Activated T-helper 1 cell treated with anti-CD3 and anti-CD28 coated beads, Interleukin-2, amount 50 U/mL, for 16 hours (primary cell): Measurements from ENCODE around the gene CELSR1.
"Not testable (repeated sequence)": the region's sequence is repeated elsewhere in the genome, so short reads cannot be mapped to it uniquely, and the experiment has no call there.

Source experiments
- DNase-seq, 2 donors: peaks; one replicate each; pipeline ENCODE4 v3.0.0-alpha.2; 2020; ENCODE audit warnings: low read depth in 1 of 2, low spot score in 1 of 2

The CELSR1 gene

DNA sequence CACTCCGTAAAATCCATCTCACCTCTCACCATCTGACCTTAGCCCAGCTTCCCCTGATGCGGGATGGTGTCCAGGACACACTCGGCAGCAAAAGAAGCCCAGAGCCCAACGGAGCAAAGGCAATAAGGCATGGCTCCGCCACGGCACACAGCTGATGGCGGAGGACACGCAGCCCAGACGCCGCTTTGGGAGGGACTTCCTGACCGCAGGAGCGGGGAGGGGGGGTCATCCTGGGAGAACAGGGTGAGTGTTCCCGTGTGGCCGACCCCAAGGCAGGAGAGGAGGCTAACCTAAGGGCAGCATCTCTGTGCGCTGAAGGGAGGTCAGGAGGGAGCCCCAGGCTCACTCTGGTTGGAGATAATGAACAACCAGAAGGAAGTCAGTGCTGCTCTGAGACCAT lies 130.6 kb downstream of the CELSR1 start:
- DNase-seq: no peak

DNA sequence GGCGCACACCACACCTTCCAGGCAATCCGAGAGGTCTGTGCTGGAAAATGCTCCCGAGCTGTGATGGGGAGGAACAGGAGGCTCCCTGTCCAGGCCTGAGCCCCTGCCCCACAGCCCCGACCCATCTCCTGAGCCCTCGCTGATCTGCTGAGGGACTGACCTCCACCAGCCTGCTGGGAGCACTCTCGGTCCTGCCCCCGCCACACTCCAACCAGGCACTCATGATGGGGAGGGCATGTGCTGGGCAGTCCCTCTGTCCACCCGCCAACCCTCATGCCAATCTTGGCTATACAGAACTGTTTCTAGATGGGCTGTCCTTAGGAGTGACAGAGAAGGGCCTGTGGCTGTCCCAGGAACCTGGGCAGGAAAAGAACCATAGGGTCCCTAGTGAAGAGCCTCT lies 131.1 kb downstream of the CELSR1 start:
- DNase-seq: no peak

DNA sequence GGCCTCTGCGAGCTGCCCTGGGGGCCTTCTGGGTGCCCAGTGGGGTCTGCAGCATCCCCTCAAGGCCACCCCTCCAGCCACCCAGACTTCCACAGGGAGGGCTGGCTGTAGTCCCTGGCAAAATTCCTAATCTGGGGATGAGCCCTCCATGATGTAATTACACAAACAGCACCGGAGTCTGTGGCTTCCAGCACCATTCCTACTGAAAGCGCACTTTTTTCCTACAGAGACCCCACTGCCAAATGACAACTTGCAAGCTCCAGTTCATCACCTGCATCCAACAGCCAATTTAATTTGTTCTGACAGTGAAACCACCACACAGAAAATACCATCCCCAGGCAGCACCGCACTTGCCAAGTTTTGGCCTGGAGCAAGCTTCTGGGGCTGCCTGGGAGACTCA lies 131.5 kb downstream of the CELSR1 start:
- DNase-seq: no peak

DNA sequence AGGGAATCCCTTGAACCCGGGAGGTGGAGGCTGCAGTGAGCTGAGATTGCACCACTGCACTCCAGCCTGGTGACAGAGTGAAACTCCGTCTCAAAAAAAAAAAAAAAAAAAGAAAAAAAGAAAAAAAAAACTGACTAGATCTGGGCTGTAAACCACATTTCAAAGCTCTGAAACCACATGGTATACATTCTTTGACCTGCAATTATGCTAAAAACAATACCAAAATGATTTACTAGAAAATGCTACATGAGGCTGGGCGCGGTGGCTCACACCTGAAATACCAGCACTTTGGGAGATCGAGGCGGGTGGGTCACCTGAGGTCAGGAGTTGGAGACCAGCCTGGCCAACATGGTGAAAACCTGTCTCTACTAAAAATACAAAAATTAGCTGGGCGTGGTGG lies 133.5 kb downstream of the CELSR1 start:
- DNase-seq: not testable (repeated sequence)

DNA sequence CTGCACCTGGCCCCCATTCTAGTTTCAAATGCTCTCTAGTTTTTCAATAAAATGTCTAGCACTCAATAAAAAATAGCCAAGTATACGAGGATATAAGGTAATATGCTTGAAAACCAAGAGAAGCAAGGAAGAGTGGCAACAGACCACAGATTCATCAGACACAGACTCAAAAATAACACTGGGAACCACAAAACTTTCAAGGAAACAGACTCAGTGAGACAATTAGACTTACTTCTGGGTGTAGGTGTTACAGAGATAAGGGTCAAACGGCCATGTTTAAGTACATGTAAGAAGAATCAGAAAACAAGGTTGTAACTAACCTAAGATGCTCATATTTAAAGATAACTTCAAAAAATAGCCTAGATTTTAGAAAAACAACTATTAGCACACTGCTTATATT lies 134.9 kb downstream of the CELSR1 start:
- no peak for DNase-seq

DNA sequence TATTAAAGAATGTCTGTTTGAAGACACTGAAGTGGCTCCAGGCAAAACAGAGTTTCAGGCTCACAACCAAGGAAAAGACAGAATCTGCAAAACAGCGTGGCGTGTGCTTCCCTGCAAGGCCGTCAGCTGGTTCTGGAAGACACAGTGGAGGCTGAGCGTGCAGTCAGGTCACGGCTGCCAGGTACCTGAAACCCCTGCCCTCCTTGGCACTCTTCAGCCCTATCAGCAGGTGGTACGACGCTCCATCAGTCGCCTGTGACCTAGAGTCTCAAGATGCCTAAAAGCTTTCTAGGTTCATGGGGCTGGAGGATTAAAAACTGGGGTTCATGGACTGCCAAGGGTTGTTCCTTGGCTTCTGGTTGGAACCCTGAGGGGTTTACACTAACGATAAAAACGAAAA lies 136.1 kb downstream of the CELSR1 start:
- no peak for DNase-seq

DNA sequence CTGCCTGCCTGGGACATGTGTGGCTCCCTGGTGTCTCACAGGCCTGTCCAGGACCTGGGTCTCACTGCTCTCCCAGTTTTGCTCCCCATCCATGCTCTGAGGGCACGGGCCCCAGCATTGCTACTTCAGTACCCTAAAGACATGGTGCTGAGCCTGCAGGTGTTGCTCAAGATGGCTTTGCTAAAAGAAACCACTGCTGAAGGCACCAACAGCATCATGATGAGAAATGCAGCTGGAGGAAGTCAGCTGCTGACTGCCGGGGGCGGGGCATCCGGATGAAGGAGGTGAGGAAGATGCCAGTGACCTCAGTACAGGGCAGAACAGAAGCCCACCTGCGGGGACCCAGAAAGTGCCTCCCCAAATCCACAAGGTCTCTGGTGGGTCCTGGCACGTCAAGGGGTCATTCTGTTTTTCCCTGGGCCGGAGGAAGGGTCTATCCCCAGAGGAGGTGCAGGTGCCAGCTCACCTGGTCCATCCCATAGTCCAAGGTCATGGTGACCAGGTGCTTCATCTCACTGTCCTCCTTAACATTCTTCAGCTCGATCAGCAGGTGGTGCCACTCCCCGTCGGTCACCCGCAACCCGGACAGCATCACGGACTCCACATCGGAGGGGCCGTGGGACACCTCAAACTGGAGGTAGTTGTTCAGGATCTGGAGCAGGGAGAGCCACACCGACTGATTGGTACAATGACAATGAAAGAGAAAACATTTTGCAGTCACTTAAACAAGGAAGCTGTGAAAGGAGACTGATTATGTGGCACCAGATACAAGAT lies 138.0 kb downstream of the CELSR1 start:
- no peak for DNase-seq

DNA sequence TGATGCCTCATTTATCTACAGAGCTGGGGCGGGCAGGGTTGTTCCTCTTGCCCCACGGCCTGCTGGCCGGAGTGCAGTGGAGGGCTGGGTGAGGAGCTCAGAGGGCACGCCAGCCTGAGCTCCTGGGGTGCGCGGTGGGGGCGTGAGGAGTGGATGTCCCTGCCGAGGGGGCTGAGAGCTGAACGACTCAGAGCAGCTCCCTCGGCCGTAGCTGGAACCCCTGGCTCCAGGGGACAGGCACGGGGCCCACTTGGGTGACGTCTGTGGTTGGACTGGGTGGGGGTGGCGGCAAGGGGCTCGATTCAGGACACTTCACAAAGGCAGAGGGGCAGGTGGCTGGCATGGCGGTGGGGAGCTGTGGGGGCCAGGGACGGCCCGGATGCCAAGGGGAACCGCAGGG lies 139.5 kb downstream of the CELSR1 start:
- no peak for DNase-seq

DNA sequence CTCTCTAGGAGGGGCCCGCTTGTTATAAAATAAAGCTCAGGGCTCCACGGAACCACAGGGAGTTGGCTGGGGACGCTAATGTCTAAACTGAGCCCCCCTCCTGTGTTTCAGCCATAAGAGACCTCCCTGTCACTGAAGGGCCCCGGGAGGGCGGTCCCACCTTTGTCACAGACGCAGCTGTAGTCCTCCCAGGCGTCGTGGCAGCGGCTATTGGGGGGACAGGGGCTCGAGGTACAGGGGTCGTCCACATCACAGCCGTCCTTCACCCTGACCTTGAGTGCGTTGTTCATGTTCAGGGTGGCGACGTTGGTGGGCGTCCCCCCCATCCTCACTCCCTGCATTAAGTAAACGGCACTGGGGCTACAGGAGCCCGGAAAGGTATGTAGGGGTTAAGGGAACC lies 139.9 kb downstream of the CELSR1 start:
- no peak for DNase-seq

DNA sequence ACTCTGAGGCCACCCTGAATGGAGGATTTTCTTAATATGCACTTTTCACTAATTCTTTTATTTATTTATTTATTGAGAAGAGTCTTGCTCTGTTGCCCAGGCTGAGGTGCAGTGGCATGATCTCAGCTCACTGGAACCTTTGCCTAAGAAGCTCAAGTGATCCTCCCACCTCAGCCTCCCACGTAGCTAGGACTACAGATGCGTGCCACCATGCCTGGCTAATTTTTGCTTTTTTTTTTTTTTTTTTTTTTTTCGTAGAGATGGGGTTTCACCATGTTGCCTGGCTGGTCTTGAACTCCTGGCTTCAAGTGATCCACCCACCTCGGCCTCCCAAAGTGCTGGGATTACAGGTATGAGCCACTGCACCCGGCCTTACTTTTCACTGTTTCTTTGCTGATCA lies 140.4 kb downstream of the CELSR1 start:
- not testable (repeated sequence) for DNase-seq

DNA sequence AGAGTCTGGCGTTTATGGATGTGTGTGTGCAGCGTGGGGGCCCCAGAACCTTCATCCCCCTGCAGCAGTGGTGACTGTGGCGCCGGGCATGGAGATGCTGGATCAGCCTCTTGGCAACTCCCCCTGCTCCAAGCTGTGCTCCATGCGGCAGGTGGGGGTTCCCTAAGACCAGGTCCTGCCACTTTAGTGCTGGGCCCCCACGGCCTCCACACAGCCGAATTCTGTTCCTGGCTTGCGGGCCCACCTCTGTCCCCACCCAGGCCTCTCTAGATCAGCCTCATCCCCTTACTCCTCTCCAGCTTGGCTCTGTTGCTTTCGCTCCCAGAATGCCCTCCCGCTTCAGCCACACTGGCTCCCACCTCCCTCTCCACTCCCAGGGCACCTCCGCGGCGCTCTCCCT lies 142.3 kb downstream of the CELSR1 start:
- no peak for DNase-seq

DNA sequence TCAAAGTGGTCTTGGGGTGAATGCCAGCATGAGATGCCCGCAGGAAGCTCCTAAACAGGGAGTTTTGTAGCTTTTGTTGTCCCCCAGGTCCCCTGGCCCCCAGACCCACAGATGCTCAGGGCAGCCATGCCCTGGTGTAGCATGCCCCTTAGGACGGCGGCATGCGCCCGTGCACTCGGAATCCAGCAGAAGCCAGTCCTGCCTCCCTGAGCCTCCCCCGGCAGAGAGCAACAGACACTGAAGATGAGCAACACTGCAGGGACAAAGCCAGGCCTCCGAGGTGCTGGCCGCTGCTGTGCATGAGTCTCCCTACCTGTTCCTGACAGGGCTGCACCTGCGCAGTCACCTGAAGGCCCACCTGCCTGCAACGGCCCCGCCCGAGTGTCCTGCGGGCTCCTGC lies 142.8 kb downstream of the CELSR1 start:
- no peak for DNase-seq

DNA sequence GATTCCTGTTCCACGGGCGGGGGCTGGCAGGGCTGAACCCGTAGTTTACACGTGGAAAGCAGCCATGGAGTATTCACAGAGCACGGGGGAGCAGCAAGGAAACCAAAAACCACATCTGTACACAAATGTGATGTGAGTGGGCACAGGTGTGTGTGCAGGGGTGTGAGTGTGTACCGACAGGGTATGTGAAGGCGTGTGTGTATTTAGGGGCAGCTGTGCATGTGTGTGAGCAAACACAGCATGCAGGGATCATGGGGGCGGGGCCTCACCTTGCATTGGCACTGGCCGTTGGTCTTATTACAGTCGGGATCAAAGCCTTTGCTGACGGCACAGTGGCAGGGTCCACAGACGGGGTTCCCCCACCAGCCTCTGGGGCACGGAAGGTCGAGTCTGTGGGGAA lies 143.5 kb downstream of the CELSR1 start:
- DNase-seq: no peak

DNA sequence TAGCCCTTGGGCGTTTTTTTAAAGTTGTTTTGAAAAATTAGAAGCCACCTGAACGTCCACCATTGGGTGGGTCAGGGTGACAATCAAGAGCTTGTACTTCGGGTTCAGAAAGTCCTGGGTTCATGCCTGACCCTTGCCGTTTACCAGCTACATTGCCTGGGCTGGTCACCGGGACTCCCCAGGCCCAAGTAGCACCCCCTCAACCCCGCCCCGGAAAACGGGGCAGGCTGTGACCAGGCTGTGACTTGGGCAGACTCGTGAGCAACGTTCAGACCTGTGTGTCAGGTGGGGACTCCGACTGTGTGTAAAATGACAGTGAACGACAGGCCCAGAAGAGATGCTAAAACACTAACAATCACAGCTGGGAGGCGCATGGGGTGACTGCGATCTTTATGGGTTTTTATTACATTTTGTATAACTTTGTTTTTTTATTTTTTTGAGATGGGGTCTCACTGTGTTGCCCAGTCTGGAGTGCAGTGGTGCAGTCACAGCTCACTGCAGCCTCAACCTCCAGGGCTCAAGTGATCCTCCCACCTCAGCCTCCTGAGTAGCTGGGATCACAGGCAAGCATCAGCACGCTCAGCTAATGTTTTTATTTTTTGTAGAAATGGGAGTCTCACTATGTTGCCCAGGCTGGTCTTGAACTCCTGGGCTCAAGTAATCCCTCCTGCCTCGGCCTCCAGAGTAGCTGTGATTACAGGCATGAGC lies 145.1 kb downstream of the CELSR1 start:
- no peak for DNase-seq

DNA sequence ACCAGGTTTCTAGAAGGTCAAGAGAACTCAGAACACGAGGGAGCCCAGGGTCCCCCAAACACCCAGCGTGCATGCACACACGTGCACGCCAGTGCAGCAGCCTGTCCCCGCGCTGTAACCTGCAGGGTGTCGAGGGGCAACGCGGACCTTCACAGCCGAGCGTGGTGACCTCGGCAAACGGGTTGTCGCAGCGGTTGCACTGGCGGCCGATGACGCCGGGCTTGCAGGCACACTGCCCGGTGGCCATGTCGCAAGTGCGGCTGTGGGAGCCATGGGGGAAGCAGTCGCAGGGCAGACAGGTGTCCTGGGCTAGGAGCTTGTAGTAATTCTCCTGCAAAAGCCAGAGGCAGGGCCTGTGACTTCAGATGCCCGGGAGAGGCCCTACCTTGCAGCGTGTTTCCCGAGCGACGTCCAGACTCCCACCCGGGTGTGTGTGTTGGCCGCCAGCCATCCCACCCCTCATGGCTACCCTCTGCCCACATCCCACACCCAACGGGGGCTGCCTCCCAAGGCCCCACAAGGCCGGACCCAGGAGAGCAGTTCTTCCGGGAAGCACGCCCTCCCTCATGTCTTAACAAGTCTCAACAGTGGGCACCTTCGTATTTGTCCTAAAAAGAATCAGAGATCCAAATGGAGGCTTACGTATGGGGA lies 145.8 kb downstream of the CELSR1 start:
- no peak for DNase-seq

DNA sequence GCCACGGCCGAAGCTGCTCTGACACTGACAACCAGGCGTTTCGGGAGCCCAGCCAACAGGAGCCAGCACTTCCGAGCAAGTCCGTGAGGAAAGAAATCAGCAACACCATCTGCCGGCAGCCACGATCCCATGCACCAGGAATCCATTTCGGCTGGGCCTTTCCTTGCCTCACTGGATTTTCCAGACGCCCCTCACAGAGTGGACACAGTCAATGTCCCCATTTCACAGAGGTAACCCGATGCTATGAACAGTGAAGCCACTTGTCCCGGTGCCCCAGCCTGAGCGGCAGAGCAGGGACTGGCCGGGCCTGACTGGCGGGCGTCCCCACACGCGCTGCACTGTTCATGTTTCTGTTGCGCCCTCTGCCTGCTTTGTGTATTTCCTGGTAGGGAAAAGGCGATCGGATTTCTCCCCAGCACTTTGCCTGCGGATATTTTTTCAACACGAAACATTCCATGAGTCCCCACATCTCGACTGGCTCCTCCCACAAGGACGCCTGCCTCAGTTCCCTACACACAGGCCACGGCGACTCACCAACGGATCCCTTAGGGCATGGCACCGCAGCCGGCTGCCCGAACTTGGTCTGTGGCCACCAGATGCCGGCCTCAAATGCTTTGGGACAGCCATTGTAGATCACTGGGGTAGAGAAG lies 146.6 kb downstream of the CELSR1 start:
- no peak for DNase-seq

DNA sequence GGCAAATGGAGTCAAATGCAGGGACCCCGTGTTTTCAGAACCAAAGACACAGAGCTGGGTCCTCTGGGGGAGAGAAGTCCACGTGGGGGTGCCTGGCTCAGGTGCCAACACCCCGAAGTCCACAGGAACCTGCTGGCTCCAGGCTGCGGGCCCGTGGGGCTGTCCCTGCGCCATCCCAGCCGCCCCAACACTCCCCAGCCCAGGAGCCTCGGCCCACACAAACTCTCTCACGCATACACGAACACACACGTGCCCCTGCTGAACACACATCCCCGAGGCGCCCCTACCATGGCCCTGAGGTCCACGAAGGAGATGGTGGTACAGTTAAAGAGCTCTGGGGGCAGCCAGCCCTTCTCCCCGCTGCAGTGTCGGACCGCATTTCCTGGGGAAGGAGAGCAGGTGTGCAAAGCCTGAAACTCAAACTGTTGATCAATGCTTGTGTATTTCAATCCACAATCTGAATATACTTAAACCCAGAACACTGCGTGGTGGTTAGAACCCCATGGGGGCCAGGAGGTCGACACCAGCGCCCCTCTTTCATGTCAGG lies 147.2 kb downstream of the CELSR1 start:
- DNase-seq: no peak

DNA sequence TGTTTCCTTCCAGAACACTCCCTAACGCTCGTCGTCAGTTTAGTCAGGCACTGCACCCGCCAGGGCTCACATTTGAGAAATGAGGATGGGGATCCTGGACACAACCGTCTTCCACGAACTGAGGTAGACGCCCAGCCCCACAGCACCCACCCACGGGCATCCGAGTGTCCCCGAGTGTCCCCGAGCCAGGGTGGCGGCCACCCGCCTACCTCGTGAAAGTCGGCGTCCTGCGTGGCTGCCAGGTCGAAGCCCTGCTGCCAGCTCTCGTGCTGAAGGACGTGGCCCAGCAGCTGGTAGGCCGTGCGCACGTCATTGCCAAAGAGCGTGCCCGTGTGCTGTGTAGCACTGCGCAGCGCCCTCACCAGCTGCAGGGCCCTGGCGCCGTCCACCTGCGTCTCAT lies 148.3 kb downstream of the CELSR1 start:
- no peak for DNase-seq

DNA sequence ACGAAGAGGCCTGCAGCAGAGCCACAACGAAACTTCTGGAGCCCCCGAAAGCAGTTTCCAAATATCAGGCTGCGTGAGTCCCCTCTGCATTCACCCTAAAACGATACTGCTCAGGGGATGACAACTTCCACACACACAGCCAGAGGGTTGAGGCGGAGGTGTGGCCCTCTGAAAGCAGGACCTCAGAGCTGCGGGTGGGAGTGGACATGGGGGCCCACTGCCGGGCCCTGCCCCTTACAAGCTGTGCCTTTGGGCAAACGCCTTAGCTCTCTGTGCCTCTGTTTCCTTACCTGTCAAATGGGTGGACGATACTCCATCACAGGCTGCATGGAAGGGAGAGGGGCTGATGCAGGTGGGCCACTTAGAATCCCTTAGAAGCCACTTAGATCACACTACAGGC lies 148.8 kb downstream of the CELSR1 start:
- no peak for DNase-seq

DNA sequence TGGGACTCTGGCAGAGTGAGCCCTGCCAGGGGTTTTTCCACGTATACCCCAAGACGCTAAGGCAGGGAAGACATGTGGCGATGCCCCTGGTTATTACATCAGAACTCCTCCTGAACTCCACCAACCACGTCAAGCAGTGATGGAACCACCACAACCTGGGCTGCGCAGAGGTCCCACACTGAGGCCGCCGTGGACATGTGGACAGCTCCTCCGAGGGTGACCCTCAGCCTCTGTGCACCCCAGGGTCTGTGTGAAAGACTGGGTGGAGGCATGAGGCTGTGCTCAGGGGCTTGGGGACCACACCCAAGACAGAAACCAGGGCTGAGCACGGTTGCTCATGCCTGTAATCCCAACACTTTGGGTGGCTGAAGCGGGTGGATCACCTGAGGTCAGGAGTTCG lies 149.7 kb downstream of the CELSR1 start:
- no peak for DNase-seq

DNA sequence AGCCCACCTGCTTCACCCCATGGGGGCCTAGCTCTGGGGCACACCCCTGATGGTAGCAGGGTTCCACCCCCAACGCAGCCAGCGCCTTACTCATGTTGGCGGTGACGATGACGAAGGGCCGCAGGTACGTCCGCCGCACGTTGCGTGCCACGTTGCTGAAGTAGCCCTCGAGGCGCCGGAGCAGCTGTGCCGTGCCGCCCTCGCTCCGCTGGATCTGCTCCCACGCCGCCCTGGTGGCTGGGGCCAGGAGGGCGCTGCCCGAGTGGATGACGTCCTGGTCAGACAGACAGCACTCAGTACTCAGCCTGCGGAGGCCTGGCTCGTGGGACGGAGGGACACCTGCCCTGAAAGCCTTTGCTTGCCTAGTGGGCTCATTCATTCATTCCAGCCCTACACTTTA lies 151.1 kb downstream of the CELSR1 start:
- no peak for DNase-seq

DNA sequence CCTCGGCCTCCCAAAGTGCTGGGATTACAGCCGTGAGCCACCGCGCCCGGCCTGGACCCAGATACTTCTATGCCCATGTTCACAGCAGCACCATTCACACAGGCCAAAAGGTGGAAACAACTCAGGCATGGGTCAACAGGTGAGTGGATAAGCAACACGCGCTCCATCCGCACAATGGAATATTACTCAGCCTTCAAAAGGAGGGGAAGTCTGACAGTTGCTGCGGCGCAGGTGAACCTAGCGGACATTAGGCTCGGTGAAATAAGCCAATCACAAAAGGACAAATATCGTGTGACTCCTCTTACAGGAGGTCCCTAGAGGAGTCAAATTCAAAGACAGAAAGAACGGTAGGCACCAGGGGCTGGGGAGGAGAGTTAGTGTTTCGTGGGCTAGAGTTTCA lies 154.9 kb downstream of the CELSR1 start:
- DNase-seq: no peak
